SK-MEL-5 (cell line): Measurements from ENCODE around the gene ACE2. TPM values are rescaled to one million over a fixed set of nuclear protein-coding genes. Genes with fewer than 3 reads are reported as not detected.
A peak's percentile ranks its signal among the peaks of the same experiment; 100 is the strongest.

Source experiments
- DNase-seq: peaks from one replicate; pipeline ENCODE4 v3.0.0-alpha.2; 2016; ENCODE audit warnings: low read depth, low spot score
- in situ Hi-C: cut with HindIII; loops from 2 replicates; pipeline ENCODE4 v1.10.0; 2016; ENCODE audit warnings: low sequenced_read_pairs, high pct_unique_total_duplicates, low pct_unique_long_range_greater_than_20kb
- total RNA-seq: library from RNA; depleted of rRNA; stranded (reverse); fragments of >200 nt; shearing (Covaris generic); gene quantifications from 2 replicates; pipeline ENCODE4 v1.2.3, GENCODE V29; 2014

ACE2 gene
- total RNA-seq, 1 experiment from 2014 or later: 0.05 TPM

- peak; percentile 45 for DNase-seq
- in situ Hi-C loops: no loop called here
These were observed 2.7 kb downstream of the ACE2 start for GRCh38 chrX:15598026-15598425.

GRCh38 chrX:15594371-15594770 lies 6.4 kb downstream of the ACE2 start:
- peak; percentile 42 for DNase-seq
- in situ Hi-C loops: no loop called here

DNA sequence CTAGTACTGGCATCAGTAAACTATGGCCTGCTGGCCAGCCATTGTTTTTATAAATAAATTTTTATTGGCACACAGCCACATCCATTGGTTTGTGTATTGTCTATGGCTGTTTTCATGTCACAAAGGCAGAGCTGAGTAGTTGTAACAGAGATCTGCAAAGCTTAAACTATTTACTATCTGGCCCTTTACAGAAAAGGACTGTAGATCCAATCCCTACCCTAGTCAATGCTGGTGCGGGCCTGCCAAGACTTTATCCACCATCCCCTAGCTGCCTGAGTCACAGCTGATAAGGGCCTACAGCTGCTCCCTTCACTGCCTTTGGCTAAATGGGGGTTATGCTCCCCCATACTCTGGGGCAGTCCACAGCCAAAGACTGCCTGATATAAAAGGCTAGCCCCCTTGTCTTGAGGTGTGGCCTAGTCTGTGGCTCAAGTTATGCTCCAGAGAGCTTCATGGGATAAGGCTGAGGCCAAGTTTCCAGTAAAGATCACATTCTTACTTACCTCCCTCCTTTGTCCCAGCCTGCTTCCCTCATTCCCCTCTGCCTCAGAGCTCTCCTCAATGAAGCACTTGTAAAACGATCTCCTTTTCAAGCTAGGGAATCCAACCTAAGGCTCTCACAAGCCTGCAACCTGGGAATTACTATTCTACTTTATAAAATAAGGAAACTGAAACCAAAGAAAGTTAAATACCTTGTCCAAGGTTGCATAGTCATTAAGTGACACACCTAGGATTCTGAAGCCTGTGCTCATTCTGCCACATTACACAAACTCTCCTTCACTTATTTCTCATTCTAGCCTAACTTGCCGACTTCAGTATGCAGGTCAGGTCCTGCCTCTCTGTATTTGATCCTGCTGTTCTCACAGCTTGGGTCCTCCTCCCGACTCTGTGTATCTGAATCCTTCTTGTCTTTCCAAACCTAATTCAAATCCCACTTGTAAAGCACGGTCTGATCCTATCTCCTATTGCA lies 20.7 kb downstream of the ACE2 start:
- in situ Hi-C loops: no loop called here
- DNase-seq: no peak

DNA sequence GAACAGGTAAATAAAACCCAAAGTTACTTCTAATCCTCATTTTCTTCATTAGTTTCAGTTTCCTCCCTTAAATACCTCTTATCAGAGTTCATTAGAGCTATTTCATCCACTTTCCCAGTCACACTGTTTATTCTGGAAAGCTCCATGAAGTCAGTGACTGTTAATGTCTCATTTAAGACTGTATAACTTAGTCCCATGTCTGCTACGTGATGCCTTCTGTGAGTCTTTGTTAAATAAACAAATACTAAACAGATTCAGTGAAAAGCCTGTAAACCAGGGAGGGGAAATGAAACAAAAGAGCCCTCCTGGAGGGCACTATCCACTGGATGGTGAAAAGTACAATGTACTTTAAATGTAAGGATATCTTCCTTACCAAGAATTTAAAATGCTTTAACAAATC lies 24.7 kb downstream of the ACE2 start:
- in situ Hi-C loops: no loop called here
- DNase-seq: peak; percentile 11

- no peak for DNase-seq
- in situ Hi-C loops: no loop called here
These were observed 26.7 kb downstream of the ACE2 start for GRCh38 chrX:15574017-15574416.

DNA sequence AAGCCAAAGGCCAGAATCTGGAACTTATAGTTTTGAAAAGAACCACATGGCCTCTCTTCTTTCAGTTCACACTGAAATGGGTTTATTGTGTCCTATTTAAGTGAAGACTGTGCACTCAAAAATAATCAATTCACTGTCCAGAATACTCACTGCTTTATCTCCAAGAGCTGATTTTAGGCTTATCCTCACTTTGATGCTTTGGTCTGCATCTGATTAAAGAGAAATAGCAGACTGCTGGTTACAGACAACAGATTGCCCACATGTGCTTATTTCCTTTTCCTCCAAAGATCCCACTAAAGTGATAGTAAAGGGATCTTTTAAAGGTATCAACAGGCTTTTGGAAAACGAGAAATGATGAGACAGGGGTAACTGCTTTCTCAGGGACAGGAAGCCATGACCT lies 30.6 kb downstream of the ACE2 start:
- no peak for DNase-seq
- in situ Hi-C loops: no loop called here

DNA sequence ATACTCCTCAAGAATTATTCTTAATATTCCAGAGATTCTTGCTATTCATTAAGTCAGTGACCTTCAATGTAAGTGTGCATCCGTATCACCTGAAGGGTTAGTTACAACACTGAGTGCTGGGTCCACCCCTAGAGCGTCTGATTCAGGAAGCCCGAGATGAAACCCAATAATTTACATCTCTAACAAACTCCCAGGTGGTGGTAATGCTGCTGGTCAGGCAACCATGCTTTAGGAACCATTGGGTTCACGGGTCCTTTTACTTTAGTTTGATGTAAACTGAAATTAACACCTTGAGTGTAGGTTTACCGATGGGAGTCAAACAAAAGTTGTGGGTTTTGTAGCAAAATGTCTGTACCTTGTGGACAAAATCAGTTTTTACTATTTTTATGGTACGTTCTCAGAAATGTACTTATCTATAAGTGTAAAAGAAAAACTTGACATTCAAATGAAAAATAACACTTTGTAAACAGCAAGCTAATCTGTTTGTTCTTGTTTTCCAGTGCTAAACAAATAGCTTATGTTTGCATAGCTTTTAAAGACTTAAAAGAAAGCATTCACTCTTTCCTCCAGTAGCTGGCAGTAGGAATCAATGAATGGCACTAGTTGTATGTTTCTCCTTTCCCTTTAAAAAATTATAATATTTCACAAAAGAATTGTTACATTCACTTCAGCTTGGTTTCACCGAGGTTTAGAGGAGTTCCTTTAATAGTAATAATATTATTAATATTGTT lies 32.7 kb downstream of the ACE2 start:
- peak; percentile 54 for DNase-seq
- in situ Hi-C loops: no loop called here

DNA sequence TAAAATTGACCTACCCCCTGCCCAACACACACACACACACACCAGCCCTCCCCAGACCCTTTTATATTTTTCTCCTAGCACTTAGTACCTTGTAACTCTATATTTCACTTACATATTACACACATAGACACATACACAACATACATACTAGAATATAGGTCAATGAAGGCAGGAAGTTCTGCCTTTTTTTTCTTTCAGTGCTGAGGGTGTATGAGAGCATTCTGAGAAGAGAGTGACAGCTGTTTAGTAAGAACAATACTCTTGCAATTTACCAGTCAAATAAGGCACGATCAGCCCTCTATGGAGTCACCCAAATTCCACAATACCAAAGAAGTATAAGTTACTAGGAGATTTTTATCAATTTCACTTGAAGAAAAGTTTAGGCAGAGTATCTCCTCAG lies 33.5 kb downstream of the ACE2 start:
- in situ Hi-C loops: no loop called here

GRCh38 chrX:15566244-15566643 lies 34.5 kb downstream of the ACE2 start:
- in situ Hi-C loops: no loop called here

More for the DNA sequence above, 33.5 kb downstream of the ACE2 start:
- no peak for DNase-seq

GRCh38 chrX:15564981-15565579 lies 35.7 kb downstream of the ACE2 start:
- peak; percentile 85 for DNase-seq
- in situ Hi-C loops: no loop called here

More at GRCh38 chrX:15566244-15566643, 34.5 kb downstream of the ACE2 start:
- DNase-seq: peak; percentile 54

DNA sequence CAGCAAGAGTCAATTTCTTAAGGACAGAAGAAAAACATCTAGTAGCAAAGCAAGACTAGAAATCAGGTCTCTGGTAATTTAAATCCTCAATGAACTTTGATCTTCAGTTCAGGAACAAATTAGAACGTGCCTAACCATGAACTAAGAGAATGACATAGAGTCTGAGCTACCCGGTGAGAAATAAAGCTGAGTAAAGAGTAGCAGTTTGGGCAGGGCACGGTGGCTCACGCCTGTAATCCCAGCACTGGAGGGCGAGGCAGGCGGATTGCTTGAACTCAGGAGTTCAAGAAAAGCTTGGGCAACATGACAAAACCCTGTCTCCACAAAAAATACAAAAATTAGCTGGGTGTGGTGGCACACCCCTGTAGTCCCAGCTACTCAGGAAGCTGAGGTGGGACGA lies 37.7 kb downstream of the ACE2 start:
- in situ Hi-C loops: no loop called here
- DNase-seq: no peak

- in situ Hi-C loops: no loop called here
- DNase-seq: no peak
These were observed 39.8 kb downstream of the ACE2 start for GRCh38 chrX:15560924-15561323.

GRCh38 chrX:15559227-15559626 lies 41.5 kb downstream of the ACE2 start:
- in situ Hi-C loops: no loop called here
- no peak for DNase-seq

DNA sequence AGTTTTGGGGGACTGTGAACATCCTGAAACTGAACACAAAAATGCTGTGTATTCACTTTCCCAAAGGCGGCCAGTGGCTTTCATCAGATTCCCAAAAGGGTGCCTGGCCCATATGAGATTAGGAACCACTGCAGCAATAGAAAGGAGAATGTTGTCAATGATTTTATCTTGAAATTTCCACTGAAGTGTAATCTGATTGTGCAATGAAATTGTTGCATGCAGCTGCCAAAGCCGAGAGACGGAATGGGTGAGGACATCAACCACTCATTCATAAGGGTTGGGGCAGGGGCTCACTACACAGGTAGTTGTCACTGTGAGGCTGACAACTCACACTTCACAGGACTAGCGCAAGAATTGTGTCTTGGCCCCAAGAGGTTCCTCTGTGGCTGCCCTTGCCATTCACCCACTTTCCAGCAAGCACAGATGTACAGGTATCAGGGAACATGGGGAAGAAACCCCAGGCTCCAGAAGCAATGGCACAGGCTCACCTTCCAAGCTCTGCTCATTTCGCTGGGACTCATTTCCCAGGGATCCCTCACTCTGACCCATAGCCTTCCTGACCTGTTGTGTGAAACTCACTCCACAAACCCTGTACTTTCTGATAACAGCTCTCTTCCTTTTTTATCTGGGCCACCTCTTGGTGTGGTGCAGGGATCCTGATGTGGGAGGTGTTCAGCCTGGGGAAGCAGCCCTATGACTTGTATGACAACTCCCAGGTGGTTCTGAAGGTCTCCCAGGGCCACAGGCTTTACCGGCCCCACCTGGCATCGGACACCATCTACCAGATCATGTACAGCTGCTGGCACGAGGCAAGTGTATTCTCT lies 51.4 kb downstream of the ACE2 start:
- in situ Hi-C loops: no loop called here
- DNase-seq: no peak

- DNase-seq: no peak
- in situ Hi-C loops: no loop called here
These were observed 53.4 kb downstream of the ACE2 start for GRCh38 chrX:15547356-15547755.

DNA sequence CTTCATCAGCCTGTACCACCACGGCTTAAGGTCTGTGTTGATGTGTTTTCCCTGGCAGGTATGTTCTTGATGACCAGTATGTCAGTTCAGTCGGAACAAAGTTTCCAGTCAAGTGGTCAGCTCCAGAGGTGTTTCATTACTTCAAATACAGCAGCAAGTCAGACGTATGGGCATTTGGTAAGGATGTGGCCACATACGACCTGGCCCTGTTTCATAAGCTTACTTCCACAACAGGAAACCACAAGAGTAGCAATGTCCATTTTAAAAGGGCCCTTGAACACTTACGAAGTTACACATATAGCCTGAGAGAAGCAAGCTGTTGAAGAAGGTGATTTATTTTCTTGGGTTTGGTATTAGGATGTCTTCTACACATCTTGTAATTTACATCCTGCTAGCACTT lies 54.0 kb downstream of the ACE2 start:
- in situ Hi-C loops: no loop called here
- no peak for DNase-seq

GRCh38 chrX:15530318-15530717 lies 70.4 kb downstream of the ACE2 start:
- in situ Hi-C loops: no loop called here
- no peak for DNase-seq

DNA sequence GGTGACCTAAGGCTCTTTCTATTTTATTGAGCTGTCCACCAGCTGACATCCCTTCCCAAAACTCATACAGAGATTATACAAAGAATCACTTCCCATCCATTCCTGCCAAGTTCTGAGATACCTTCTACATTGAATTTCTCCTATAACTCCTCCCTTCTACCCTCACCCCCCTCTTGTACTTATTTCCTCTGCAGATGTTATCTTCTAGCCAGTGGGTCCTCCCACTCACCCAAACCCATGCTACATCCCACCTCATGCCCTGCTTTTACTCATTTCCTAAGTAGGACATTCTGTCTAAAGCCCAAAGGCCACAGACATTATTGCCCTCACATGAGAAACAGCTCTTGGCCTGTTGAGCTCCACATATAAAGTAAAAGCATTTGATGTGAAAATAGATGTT lies 71.6 kb downstream of the ACE2 start:
- DNase-seq: no peak
- in situ Hi-C loops: no loop called here
